Neural progenitor cell (in vitro differentiated cells): Measurements from ENCODE around the gene KIDINS220.

Experiments
- EZH2 ChIP-seq: fragments of 200-600 bp; sonication (generic); IDR thresholded peaks from 2 replicates; pipeline ENCODE4 v1.6.1; 2017; ENCODE audit warnings: antibody characterized with exemption, mild to moderate bottlenecking, moderate library complexity
- EZH2phosphoT487 ChIP-seq: fragments of 200-600 bp; sonication (generic); IDR thresholded peaks from 2 replicates; pipeline ENCODE4 v1.6.1; 2017; ENCODE audit warnings: antibody characterized with exemption
- TF ChIP-seq, protein P1 (sequence below): fragments of 200-600 bp; sonication (generic); IDR thresholded peaks from 2 replicates; pipeline ENCODE4 v1.5.1; 2017; ENCODE audit warnings: antibody characterized with exemption, mild to moderate bottlenecking

GRCh38 chr2:8886876-8887275, 49.5 kb upstream of the KIDINS220 start:
- TF ChIP-seq EZH2phosphoT487 (no peak), EZH2 (no peak)
- TF ChIP-seq, protein P1, sequence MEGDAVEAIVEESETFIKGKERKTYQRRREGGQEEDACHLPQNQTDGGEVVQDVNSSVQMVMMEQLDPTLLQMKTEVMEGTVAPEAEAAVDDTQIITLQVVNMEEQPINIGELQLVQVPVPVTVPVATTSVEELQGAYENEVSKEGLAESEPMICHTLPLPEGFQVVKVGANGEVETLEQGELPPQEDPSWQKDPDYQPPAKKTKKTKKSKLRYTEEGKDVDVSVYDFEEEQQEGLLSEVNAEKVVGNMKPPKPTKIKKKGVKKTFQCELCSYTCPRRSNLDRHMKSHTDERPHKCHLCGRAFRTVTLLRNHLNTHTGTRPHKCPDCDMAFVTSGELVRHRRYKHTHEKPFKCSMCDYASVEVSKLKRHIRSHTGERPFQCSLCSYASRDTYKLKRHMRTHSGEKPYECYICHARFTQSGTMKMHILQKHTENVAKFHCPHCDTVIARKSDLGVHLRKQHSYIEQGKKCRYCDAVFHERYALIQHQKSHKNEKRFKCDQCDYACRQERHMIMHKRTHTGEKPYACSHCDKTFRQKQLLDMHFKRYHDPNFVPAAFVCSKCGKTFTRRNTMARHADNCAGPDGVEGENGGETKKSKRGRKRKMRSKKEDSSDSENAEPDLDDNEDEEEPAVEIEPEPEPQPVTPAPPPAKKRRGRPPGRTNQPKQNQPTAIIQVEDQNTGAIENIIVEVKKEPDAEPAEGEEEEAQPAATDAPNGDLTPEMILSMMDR = no peak
